HG03432 (cell line): ENCODE data around the gene DYNLL2.
"Not testable (repeated sequence)": the region's sequence is repeated elsewhere in the genome, so short reads cannot be mapped to it uniquely, and the experiment has no call there.

Experiments
- ATAC-seq: cut with Tn5 transposase; IDR thresholded peaks from one replicate; pipeline ENCODE4 v1.9.1; 2021; ENCODE audit warnings: mild to moderate bottlenecking, moderate library complexity; ENCODE audit not compliant: unreplicated experiment

The DYNLL2 gene

DNA sequence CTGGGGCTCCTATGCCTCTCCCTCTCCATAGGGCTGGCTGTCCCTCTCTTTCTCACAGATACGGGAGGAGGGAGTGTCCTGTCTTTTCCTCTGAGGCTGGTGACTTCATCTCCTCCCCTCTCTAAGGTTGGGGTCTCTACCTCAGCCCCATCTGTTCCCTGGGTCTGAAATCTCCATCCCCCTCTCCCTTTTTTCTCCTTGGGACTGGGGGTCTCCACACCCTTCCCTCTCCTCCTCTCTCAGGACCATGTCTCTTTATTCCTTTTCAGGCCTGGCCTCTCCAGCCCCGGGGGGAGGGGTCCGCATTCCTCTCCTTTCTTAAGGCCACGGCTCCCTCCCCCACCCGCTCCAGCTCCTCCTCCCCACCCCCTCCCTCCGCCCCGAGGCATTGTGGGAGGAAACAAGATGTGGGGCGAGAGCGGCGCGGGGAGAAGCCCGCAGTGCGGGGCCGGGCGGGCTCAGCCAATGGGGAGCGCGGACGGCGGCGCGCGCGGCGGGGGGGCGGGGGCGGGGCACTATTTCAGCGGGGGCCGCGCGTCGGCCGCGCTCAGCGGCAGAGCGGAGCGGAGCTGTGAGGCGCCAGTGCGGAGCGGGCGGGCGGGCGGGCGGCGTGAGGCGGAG lies at the start of gene DYNLL2:
TSS of gene DYNLL2 (plus strand) at position 550 of the 621 bp plus-strand sequence. CDS start 3,672 bp downstream, outside the sequence.
- peak; percentile 80 for ATAC-seq

DNA sequence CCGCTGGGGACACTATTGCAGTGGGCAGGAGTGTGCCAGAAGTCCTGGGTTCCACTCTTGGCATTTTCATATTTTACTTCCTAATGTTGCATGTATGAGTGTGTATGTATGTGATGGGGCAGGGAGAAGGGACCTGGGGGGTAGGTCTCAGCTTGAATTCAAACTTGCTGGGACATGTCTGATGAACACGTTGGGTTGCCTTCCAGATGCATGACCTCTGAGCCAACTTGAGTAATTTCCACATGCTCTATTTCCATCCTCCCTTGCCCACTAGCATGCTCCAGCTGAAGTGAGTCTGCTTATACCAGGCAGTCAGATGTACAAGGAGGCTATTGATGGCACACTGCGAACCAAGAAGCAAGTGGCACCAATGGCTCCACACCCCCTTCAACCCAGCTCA lies 43.2 kb upstream of the DYNLL2 start:
- ATAC-seq: no peak

DNA sequence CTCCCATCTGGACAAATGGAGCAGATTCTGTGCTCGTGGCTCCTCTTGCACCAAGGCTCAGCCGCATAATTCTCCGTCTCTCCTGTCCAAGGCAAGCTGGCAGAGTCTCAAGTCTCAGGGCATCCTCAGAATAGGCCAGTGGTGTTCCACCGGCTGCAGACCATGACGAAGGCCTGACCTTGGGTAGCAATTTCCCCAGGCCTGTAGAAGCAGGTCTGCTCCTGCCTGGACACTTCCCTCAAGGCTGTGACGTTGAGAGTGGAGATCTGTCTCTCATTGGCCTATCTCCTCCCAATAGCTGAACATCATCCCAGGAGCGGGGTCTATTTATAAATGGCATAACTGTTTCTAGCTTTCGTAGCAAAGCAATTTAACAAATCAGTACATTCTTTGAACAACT lies 42.8 kb upstream of the DYNLL2 start:
- ATAC-seq: no peak

DNA sequence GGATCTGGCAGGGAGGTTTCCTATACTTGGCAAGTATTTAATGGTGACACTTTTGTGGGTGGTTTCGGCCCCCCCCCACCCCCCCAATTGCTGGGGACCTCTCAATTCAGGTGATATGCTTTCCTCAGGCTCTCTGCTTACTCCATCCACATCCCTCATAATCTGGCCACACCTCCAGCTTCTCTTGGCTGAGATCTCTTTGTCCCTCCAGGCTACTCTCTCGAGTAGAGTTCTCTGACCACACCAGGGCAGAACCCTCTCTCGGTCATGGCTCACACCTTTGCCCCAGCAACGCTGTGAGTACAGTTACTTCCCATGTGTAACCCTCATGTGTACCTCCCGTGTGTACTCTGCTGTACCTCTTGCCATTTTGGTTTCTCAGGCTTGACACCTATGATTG lies 42.1 kb upstream of the DYNLL2 start:
- ATAC-seq: no peak

DNA sequence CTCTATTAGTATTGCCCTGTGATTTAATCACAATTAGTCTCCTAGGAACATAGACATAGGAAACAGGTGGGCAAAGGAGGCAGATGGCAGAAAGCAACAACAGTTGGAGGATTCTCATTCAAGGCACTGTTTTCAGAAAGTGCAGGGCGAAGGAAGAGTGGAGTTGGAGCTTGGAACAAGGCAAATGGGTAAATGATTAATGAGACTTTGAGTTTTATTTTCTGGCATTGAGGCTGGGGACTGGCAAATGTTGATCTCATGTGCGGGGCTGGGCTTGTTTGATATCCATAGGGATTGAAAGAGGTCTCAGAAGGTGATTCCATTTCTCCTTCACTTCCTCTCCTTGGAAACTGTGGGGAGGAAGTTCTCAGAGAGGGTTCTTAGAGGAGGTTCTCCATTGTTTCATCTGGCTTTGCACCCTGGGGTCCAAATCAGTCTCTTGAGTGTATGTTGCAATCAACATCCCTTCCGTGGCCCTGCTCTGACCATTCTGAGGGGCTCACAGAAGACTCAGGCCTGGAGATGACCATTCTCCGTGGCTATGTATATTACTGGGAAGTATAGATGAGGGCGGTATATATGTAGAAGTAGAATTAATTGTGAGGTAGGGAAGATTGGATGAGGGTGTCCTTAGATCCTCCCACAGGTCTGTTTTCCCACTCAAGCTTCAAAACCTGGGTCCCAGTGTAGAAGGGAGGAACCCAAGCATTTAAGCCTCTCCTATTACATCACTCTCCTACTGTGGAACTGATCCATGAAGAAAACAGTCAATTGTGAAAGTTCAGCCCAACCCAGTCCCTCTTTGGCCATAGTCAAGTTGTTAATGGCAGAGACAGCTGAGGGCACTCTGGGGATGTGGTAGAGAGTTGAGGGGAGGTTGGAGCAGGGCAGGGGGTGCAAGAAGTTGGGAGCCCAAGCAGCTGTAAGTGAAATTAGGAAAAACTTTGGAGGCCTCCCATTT lies 39.7 kb upstream of the DYNLL2 start:
- ATAC-seq: no peak

DNA sequence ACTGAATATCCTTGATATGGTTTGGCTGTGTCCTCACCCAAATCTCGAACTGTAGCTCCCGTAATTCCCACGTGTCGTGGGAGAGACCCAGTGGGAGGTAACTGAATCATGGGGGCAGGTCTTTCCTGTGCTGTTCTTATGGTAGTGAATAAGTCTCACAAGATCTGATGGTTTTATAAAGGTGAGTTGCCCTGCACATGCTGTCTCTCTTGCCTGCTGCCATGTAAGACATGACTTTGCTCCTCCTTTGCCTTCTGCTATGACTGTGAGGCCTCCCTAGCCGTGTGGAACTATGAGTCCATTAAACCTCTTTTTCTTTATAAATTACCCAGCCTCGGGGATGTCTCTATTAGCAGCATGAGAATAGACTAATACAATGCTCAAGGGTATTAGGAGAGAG lies 39.0 kb upstream of the DYNLL2 start:
- not testable (repeated sequence) for ATAC-seq

DNA sequence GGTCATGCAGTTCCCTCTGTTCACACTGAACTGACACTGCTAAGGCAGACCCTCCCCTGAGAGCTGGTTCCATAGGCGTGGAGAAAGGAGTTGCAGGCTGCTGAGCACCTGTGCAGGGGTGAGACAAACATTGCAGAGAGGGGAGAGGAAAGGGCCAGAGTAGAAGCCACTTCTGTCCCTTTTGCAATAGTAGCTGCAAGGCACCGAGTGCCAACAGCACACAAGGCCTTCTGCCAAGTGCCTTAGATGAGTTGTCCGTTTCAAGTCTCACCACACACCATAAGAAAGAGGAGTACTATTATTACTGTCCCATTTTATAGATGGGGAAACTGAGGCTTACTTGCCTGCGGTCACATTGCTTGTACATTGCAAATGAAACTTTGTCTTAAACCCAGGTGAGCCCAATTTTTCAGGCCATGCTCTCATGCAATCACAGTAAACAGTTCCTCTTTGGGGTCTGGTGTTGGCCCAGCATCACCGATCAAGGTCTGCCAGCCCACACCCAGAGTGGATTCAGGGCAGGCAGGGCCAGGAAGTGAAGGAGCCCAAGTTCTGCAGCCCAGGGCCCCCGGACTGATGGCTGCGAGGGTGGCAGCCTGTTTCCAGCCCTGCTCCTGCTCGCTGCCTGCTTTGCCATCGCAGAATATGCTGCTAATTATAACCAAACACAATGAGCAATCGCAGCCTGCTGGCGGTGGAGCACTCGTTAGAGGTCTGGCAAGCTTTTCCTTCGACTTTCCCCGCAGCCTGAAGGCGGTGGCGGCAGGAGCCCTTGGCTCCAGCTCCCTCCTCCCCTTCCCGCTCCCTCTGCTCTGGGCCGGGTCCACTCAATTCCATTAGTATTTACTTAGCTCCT lies 36.8 kb upstream of the DYNLL2 start:
- no peak for ATAC-seq

- no peak for ATAC-seq
Observed at GRCh38 chr17:58047376-58048150, 35.7 kb upstream of the DYNLL2 start.

- ATAC-seq: no peak
Observed at GRCh38 chr17:58049533-58049932, 33.7 kb upstream of the DYNLL2 start.

DNA sequence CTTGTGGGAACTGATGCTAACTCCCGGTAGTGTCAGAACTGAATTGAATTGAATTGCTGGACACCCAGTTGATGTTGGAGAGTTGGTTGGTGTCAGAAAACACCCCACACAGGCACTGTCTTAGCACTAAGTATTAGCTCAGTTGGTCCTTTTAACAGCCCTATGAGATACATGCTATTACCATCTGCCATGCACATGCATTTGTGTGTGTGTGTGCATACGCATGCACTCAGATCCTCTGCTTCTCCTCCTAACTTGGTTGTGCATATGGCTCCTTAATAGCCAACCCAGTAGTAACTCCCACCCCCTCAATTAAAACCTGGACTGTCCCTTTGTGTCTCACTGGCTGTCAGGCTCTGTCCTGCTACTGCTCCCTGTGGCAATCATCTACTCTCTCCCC lies 32.3 kb upstream of the DYNLL2 start:
- no peak for ATAC-seq

GRCh38 chr17:58051468-58051867 lies 31.8 kb upstream of the DYNLL2 start:
- no peak for ATAC-seq

DNA sequence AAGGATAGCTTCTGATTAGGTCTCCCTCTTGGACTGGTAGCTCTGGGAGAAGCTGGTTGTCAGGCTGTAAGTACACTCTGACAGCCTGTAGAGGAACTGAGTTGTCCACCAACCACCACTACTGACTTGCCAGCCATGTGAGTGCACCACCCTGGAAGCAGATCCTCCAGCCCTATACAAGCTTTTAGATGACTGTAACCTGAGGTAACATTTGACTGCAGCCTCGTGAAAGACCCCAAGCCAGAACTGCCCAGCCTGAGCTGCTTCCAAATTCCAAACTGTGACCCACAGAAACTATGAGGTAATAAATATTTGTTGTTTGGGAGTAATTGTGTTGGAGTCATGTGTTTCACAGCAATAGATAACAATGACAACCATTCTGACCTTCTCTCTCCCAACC lies 30.8 kb upstream of the DYNLL2 start:
- ATAC-seq: no peak

DNA sequence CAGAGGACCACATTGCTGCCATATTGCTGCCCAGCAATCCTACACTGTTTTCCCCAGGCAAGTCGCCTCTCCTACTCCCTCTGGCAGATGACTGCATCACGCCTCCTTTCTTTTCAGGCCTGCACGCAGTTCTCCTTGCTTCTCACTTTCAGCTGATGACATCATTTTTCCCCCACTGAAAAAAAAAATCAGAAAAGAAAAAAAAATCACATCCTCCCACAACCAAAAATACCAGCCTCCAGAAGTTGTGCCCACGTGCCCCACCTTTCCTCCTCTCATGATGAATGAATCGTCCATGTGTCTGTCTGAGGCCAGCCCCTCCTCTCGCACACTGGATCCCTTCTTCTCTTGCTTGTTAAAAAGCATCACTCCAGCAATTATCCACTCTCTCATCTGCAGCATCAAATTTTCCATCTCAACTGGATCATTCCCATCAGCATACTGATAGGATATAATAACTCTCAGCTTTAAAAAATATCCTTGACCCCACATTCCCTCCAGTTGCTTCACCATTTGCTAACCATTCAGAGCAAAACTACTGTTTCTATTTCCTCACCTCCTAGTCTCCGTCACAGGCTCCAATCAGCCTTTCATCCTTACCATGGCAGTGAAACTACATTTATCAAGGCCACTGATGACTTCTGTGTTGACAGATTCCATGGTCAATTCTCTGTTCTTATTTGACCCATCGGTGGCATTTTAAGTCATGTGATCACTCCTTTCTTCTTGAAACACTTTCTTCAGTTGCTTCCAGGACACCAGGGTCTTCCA lies 30.1 kb upstream of the DYNLL2 start:
- no peak for ATAC-seq

DNA sequence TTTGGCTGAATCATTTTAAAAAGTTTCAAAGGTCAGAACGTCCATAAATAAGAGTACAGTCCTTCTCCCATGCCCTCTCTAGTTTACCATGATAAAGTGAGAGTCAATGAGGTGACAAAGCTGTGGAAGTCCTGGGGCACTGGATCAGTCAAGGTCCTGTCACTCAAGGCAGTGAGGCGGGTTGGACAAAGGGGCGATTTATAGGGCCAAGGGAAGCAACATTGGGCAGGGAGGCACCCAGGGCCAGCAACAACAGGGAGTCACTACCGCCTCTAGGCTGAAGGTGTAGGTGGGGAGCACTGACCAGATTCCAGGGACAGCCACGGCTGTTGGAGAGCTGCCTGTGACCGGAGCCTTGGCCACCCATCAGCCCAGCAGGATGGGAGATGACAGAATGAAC lies 28.6 kb upstream of the DYNLL2 start:
- ATAC-seq: no peak

- no peak for ATAC-seq
Observed at GRCh38 chr17:58056476-58056875, 26.7 kb upstream of the DYNLL2 start.

DNA sequence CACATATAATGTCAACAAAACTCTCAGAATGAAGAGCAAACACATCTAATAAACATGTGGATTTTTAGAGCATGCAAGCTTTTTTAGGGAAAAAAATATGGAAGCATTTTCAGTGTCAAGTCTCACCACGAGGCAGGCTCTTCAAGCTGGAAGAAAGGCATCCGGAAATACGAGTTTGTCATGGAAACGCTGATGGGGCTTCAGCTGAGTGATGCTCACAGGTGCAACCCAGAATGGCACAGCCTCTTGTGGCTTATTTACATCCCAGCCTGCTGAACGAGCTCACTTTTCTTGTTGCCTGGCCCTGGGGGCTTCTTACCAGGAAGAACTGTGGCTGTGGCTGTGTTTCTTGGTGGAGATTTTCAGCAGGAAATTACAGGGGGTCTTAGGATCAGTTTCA lies 24.1 kb upstream of the DYNLL2 start:
- ATAC-seq: no peak

DNA sequence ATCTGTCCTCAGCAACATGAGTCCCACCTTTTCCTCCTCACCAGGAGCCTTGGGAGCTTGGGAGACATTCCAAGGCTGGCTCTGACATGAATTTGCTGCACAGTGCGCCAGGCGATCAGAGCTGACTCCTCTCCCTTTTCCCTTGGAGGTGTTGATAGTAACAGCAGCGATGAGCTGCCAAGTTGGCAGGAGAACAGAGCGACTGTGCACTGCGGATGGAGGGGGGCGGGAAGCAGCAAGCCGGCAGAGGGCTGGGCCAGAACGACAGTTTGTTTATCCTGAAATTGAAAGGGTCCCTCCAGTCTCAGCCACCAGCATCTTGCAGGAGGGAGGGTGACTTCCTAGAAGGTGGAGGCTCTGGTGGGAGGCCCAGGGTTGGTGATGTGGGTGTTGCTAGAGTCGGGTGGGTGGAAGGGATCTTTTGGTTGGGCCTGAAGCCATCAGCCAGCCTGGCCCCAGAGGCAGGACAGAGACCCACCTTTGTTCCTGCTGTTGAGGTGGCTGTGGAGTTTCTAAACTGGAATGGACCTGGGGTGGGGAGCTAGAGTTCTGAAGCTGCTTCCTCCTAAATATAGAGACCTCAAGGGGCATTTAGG lies 22.5 kb upstream of the DYNLL2 start:
- ATAC-seq: no peak

DNA sequence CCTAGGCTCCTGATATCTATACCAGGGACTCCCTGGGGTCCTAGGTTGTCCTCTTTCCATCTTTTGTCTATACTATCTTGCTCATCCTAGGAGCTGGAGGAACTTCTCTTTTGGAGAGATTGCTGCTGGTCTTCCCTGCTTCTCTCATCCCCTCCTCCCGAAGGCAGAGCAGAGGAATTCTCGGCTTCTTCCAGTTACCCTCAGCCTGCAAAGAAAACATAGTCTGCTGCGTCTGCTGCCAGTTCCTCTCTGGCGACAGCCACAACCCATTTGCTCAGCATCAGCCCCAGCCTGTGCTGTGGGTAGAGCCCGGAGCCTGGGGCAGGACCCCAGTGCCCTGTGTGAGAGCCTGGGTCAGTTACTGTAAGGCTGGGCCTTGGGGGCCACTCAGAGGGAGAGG lies 21.5 kb upstream of the DYNLL2 start:
- ATAC-seq: no peak

GRCh38 chr17:58065238-58065637 lies 18.0 kb upstream of the DYNLL2 start:
- no peak for ATAC-seq
